Measurements from ENCODE around the gene TPP1.

TPP1 gene

GRCh38 chr11:6586434-6587359 lies 32.5 kb downstream of the TPP1 start:
- no peak for ATAC-seq

DNA sequence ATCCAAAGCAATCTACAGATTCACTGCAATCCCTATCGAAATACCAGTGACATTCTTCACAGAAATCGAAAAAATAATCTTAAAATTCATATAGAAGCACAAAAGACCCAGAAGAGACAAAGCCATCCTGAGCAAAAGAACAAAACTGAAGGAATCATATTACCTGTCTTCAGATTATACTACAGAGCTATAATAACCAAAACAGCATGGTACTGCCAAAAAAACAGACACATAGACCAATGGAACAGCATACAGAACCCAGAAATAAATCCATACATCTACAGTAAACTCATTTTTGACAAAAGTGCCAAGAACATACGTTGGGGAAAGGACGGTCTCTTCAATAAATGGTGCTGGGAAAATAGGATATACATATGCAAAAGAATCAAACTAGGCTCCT lies 34.7 kb downstream of the TPP1 start:
- no peak for ATAC-seq

DNA sequence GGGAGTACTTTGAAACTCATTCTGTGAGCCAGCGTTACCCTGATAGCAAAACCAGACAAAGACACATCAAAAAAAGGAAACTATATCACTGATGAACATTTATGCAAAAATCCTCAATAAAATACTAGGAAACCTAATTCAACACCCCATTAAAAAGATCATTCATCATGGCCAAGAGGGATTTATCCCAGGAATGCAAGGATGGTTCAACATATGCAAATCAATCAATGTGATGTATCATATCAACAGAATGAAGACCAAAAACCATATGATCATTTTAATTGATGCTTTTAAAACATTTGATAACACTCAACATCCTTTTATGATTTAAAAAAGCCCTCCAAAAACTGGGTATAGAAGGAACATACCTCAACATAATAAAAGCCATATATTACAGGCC lies 35.6 kb downstream of the TPP1 start:
- no peak for ATAC-seq

- no peak for ATAC-seq
Measured at GRCh38 chr11:6579681-6580080, 39.5 kb downstream of the TPP1 start.

GRCh38 chr11:6578134-6578533 lies 41.1 kb downstream of the TPP1 start:
- ATAC-seq: no peak

DNA sequence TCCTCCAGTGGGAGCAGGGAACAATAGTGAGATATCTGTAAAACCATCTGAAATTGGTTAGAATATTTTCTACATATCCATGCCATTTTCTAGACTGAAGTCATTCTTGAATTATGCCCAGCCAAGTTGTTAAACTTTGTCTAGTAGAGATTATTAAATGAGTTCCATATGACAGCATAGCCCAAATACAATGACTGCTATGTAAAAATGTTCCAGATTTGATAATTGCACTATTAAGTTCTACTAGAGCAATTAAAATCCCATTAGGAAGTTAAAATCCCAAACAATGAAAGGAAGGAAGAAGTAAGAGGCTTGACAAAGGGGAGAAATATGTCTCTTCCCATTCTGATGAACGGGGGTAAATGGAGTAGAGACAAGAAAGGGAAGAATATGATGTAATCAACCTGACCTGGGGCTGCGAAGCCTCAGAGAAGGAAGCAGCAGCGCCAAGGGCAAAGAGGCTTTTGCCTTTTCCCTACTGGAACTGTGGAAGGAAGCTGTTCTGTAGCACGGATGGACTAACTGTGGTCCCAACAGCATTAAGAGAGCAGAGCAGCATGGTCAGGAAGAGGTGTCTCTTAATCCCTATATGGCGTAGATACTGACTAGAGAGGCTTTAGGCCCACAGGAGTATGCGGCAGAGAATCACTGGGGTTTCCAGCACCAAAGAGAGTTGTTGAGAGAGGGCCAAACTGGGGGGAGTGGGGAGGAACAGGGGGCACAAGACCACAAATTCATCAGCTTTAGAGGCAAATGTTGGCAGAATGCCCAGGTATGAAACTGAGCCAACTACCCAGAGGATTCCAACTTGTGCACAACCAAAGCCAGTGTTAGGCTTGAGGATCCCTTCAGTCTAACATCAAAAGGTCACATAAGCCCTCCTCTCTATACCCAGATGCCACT lies 42.5 kb downstream of the TPP1 start:
- no peak for ATAC-seq

DNA sequence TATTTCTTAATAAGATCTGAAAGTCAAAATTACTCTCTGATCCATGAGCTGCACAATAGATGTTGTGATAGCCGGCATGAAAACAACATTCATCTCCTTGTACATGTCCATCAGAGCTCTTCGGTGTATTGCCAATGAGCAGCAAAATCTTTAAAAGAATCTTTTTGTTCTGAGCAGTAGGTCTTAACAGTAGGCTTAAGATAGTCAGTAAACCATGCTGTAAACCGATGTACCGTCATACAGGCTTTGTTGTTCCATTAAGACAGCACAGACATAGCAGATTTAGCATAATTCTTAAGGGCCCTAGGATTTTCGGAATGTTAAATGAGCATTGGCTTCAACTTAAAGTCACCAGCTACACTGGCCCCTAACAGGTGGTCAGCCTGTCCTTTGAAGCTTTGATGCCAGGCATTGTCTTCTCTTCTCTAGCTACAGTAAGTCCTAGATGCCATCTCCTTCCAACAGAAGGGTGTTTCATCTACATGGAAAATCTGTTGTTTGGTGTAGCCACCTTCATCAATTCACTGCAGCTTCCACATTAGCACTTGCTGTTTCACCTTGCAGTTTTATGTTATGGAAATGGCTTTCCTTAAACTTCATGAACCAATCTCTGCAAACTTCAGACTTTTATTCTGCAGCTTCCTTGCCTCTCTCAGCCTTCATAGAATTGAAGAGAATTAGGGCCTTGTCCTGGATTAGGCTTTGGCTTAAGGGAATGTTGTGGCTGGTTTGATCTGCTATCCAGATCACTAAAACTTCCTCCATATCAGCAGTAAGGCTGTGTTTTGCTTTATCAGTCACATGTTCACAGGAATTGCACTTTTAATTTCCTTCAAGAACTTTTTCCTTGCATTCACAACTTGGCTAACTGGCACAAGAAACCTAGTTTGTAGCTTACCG lies 44.2 kb downstream of the TPP1 start:
- no peak for ATAC-seq

DNA sequence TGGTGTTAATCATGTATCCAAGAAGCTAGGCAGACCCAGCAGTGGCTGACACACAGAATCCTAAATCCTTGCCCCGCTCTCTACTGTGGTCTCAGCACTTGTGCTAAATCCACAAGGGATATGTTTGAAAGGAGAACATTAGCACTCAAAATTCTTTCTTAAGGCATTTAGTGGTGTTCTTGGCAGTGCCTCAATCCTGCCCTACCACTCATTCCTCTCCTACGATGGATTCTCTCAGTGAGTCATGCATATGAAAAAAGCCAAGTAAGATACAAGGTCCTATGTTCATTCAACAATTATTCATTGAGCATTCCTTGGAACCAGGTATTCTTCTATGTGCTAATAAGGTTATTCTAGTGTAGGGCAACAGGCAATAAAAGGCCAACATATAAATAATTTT lies 47.0 kb downstream of the TPP1 start:
- no peak for ATAC-seq

GRCh38 chr11:6571434-6572008 lies 47.7 kb downstream of the TPP1 start:
- ATAC-seq: no peak

DNA sequence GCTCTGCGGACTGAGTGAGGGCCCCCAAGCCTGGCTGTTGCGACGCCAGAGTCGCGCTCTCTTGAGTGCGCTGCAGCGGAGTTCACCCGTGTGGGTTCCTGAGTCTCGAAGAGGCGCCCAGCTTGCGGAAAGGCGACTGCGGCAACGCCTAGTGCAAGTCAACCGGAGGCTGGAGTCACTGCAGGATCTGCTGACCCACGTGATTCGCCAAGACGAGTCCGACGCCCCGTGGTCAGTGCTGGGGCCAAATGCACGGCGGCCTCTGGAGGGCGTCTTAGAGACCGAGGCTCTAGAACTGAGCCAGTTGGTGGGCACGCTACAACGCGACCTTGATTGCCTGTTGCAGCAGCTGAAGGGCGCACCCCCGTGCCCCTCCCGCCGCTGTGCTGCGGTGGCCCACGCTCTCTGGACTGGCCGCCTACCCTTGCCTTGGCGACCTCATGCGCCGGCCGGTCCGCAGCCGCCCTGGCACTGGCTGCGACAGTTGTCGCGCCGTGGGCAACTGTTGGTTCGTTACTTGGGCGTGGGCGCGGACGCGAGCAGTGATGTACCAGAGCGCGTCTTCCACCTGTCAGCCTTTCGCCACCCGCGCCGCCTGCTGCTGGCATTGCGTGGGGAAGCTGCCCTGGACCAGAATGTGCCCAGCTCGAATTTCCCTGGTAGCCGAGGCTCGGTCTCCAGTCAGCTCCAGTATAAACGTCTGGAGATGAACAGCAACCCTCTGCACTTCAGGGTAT lies 48.4 kb downstream of the TPP1 start:
- no peak for ATAC-seq

DNA sequence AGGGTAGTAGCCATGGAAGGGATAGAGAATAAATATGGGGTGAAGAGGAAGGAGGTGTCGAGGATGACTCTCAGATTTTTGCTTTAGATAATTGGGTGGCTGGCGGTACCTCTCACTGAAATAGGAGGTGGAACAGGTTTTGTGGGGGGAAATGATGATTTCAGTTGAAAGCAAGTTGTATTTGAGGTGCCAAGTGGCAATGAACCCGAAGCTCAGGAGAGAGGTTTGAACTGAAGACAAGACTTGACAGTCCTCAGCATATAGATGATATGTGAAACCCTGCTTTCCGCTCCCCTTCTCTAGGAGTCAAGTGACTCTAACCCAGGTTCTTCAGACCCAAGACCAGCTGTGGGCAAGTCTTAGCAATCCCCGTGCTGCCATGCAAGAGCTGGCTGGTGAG lies 49.5 kb downstream of the TPP1 start:
- ATAC-seq: no peak

DNA sequence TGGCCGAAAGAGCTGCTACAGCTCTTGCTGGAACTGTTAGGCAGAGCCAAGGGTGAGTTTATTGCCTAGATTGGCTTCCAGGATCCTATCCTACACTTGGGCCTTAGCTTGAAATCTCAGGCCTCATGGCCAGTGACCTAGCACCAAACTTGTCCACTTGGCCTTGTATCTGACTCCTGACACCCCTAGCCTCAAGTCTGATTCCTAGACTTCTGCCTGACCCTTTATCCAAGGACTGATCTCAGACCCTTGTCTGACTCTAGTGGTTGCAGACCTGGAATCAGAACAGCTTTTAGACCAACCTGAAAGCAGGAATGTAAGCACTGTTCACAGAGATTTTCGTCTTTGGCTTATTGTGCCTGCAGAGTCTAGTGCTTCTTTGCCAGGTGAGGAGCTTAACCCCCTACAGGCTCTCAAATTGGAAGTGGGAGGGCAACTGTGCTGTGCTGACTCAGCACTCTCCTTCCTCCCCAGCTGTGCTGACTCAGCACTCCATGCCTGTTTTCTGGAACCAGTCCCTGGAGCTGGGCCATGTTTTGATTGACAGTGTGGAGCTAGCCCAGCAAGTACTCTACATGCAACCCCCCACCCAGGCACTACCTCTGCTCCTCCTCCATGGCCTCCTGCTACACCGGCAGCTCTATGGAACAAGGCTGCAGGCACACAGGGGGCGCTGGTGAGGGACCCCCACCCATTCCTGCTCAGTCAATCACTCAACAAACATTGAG lies 50.9 kb downstream of the TPP1 start:
- ATAC-seq: no peak

DNA sequence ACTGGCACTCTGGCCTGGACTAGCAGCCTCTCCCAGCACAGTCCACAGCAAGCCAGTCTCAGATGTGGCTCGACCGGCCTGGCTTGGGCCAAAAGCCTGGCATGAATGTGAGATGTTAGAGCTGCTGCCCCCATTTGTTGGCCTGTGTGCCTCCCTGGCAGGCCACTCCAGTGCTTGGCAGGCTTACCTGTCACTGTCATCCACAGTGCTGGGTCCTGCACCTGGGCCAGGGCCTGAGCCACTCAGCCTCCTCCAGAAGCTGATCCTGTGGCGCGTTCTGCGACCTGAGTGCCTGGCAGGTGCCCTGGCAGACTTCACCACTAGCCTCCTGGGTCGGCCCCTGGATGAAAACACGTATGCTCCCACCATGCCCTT lies 51.9 kb downstream of the TPP1 start:
- ATAC-seq: no peak

GRCh38 chr11:6566704-6567370 lies 52.4 kb downstream of the TPP1 start:
- ATAC-seq: no peak

GRCh38 chr11:6565988-6566703 lies 53.1 kb downstream of the TPP1 start:
- ATAC-seq: no peak

GRCh38 chr11:6565325-6565724 lies 53.9 kb downstream of the TPP1 start:
- no peak for ATAC-seq

- ATAC-seq: no peak
Measured at GRCh38 chr11:6563667-6564066, 55.6 kb downstream of the TPP1 start.

- ATAC-seq: no peak
Measured at GRCh38 chr11:6563121-6563619, 56.1 kb downstream of the TPP1 start.
